Measurements from ENCODE around the gene PRIMA1. TPM values are rescaled to one million over a fixed set of nuclear protein-coding genes. Genes with fewer than 3 reads are reported as not detected.

PRIMA1 gene
- total RNA-seq, 1 experiment from 2014 or later = 2.3 TPM

GRCh38 chr14:93752980-93753561, 35.2 kb downstream of the PRIMA1 start:
- no peak overlapping the region for H3K18ac ChIP-seq (ENCODE audit: insufficient read length, low read depth, low read length)
- no peaks in the 10 kb centered on the region for H3K27me3 ChIP-seq (ENCODE audit: insufficient read depth, low read length)
- H3K23ac ChIP-seq (ENCODE audit: insufficient read length, low read depth, low read length) = no peak overlapping the region
- no peak overlapping the region for H3T11ph ChIP-seq (ENCODE audit: low read length)
- no peak overlapping the region for H3K27ac ChIP-seq (ENCODE audit: insufficient read length, low read depth, low read length)
- H2BK5ac ChIP-seq (ENCODE audit: insufficient read length, low read length) = no peak overlapping the region
- Mint-ChIP-seq H3K4me3 (no peak overlapping the region), H3K4me1 (peaks cover 8 to 9% of the 10 kb centered on the region in 2 experiments), H3K9me3 (no peaks in the 10 kb centered on the region), H3K36me3 (ENCODE audit: insufficient read depth in 1 of 3, low read depth in 3 of 3) (no peaks in the 10 kb centered on the region), H3K27me3 (ENCODE audit: low read depth) (peaks cover 1% of the 10 kb centered on the region; the same call in 1 of the 2 replicates), H3K27ac (no peak overlapping the region)
- no peaks in the 10 kb centered on the region for H3K23me2 ChIP-seq (ENCODE audit: insufficient read length, low read depth, low read length, poor library complexity, severe bottlenecking)
- H3K79me2 ChIP-seq (ENCODE audit: insufficient read depth, low read length) = no peaks in the 10 kb centered on the region
- H3K14ac ChIP-seq (ENCODE audit: insufficient read depth, low read length) = no peak overlapping the region
- H4K20me1 ChIP-seq (ENCODE audit: control insufficient read depth, insufficient read depth, insufficient read length) = no peaks in the 10 kb centered on the region
- H2BK120ac ChIP-seq (ENCODE audit: low read depth, low read length, poor library complexity, severe bottlenecking) = no peak overlapping the region
- H2AFZ ChIP-seq (ENCODE audit: low read length) = no peak overlapping the region
- H3K4me2 ChIP-seq (ENCODE audit: insufficient read depth, insufficient read length, low read length) = no peak overlapping the region
- no CpG with 5 or more reads among the region's 4 CpGs for WGBS (ENCODE audit: extremely low coverage, insufficient read length, low lambda C conversion rate)
- H3K79me1 ChIP-seq (ENCODE audit: insufficient read depth, low read depth, low read length, poor library complexity, severe bottlenecking) = no peaks in the 10 kb centered on the region
- no peak overlapping the region for H4K91ac ChIP-seq (ENCODE audit: insufficient read length, low read depth, low read length)
- H2BK20ac ChIP-seq (ENCODE audit: low read depth, low read length, poor library complexity, severe bottlenecking) = no peak overlapping the region
- no peak overlapping the region for H4K8ac ChIP-seq (replicated peaks; ENCODE audit: insufficient read length, low read depth, low read length)
- H3K4ac ChIP-seq (ENCODE audit: low read depth, low read length) = no peak overlapping the region
- H3K56ac ChIP-seq (ENCODE audit: insufficient read length, low read depth, low read length) = no peak overlapping the region
- H4K5ac ChIP-seq (ENCODE audit: insufficient read length, low read depth, low read length) = no peak overlapping the region
- H3K4me1 ChIP-seq (ENCODE audit: insufficient read depth, low read length) = no peaks in the 10 kb centered on the region
- H3K9ac ChIP-seq (ENCODE audit: extremely low read depth, insufficient read length, low read length) = no peak overlapping the region
- H2BK12ac ChIP-seq (ENCODE audit: insufficient read length, low read depth, low read length) = no peak overlapping the region
- H2AK5ac ChIP-seq (ENCODE audit: insufficient read length, low read length) = no peak overlapping the region
- H2BK15ac ChIP-seq (ENCODE audit: low read depth, low read length) = no peak overlapping the region
- DNase-seq = no peak
- no peaks in the 10 kb centered on the region for H3K9me3 ChIP-seq (ENCODE audit: control insufficient read depth, low read depth, low read length)
- TF ChIP-seq, protein P1, sequence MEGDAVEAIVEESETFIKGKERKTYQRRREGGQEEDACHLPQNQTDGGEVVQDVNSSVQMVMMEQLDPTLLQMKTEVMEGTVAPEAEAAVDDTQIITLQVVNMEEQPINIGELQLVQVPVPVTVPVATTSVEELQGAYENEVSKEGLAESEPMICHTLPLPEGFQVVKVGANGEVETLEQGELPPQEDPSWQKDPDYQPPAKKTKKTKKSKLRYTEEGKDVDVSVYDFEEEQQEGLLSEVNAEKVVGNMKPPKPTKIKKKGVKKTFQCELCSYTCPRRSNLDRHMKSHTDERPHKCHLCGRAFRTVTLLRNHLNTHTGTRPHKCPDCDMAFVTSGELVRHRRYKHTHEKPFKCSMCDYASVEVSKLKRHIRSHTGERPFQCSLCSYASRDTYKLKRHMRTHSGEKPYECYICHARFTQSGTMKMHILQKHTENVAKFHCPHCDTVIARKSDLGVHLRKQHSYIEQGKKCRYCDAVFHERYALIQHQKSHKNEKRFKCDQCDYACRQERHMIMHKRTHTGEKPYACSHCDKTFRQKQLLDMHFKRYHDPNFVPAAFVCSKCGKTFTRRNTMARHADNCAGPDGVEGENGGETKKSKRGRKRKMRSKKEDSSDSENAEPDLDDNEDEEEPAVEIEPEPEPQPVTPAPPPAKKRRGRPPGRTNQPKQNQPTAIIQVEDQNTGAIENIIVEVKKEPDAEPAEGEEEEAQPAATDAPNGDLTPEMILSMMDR (conservative IDR thresholded peaks at IDR 0.05) = no peak

All from H9 (cell line).